HEK293T (cell line): ENCODE measurements around the gene ELMOD3.

Source experiments
- CTCF ChIA-PET: fragments of 350-600 bp; formaldehyde crosslinking; extraction: SDS; loops from one replicate; lab custom pipeline; 2021; ENCODE audit warnings: antibody characterized with exemption, inconsistent platforms; lab: Yijun Ruan, JAX
- POLR2A ChIA-PET: fragments of 350-600 bp; formaldehyde crosslinking; extraction: SDS; loops from one replicate; lab custom pipeline; 2020; ENCODE audit warnings: antibody characterized with exemption, inconsistent platforms; lab: Yijun Ruan, JAX
- DNase-seq: peaks from one replicate; pipeline ENCODE4 v3.0.0; 2012; ENCODE audit warnings: mixed read lengths; ENCODE audit errors: extremely low spot score
- ARNT ChIP-seq: fragments of 450-650 bp; IDR thresholded peaks from 2 replicates; pipeline ENCODE4 v1.6.1; 2017; ENCODE audit warnings: mild to moderate bottlenecking
- BHLHE40 ChIP-seq: fragments of 450-650 bp; IDR thresholded peaks from 2 replicates; pipeline ENCODE4 v1.6.1; 2016; ENCODE audit warnings: mild to moderate bottlenecking, moderate library complexity, borderline replicate concordance
- CTBP1 ChIP-seq: fragments of 450-650 bp; IDR thresholded peaks from 2 replicates; pipeline ENCODE4 v1.6.1; 2016; ENCODE audit warnings: borderline replicate concordance
- ELF4 ChIP-seq: fragments of 450-650 bp; IDR thresholded peaks from 2 replicates; pipeline ENCODE4 v1.6.1; 2017; ENCODE audit warnings: antibody characterized with exemption
- FOXA1 ChIP-seq: fragments of 450-650 bp; IDR thresholded peaks from 2 replicates; pipeline ENCODE4 v1.6.1; 2016; ENCODE audit warnings: mild to moderate bottlenecking
- FOXK2 ChIP-seq: fragments of 450-650 bp; IDR thresholded peaks from 2 replicates; pipeline ENCODE4 v1.6.1; 2016; ENCODE audit warnings: mild to moderate bottlenecking
- FOXM1 ChIP-seq: fragments of 450-650 bp; IDR thresholded peaks from 2 replicates; pipeline ENCODE4 v1.6.1; 2017; ENCODE audit warnings: mild to moderate bottlenecking, borderline replicate concordance
- HDGF ChIP-seq: fragments of 450-650 bp; IDR thresholded peaks from 2 replicates; pipeline ENCODE4 v1.6.1; 2017; ENCODE audit warnings: antibody characterized with exemption, borderline replicate concordance
- L3MBTL2 ChIP-seq: fragments of 450-650 bp; conservative IDR thresholded peaks from 2 replicates; pipeline ENCODE4 v1.6.1; 2016; ENCODE audit warnings: mild to moderate bottlenecking
- LEF1 ChIP-seq: fragments of 450-650 bp; IDR thresholded peaks from 2 replicates; pipeline ENCODE4 v1.6.1; 2017; ENCODE audit warnings: mild to moderate bottlenecking, borderline replicate concordance
- NFRKB ChIP-seq: fragments of 450-650 bp; IDR thresholded peaks from 2 replicates; pipeline ENCODE4 v1.6.1; 2016; ENCODE audit warnings: mild to moderate bottlenecking, moderate library complexity
- PKNOX1 ChIP-seq: fragments of 450-650 bp; IDR thresholded peaks from 2 replicates; pipeline ENCODE4 v1.6.1; 2016
- SP1 ChIP-seq: fragments of 450-650 bp; IDR thresholded peaks from 2 replicates; pipeline ENCODE4 v1.6.1; 2017
- SUZ12 ChIP-seq: fragments of 450-650 bp; IDR thresholded peaks from 2 replicates; pipeline ENCODE4 v1.6.1; 2016; ENCODE audit warnings: mild to moderate bottlenecking
- TARDBP ChIP-seq: fragments of 450-650 bp; IDR thresholded peaks from 2 replicates; pipeline ENCODE4 v1.6.1; 2016
- ZNF384 ChIP-seq: fragments of 450-650 bp; IDR thresholded peaks from 2 replicates; pipeline ENCODE4 v1.6.1; 2016

Gene ELMOD3

GRCh38 chr2:85394261-85394681, 39.7 kb downstream of the ELMOD3 start:
- no peak for DNase-seq
- CTCF ChIA-PET: no interaction called here
- POLR2A ChIA-PET: no interaction called here

GRCh38 chr2:85394976-85395375, 40.4 kb downstream of the ELMOD3 start:
- DNase-seq: no peak
- TF ChIP-seq NFRKB (no peak), FOXK2 (no peak), FOXM1 (no peak), ZNF384 (no peak), SP1 (no peak)
- ChIA-PET CTCF (no interaction called here), POLR2A (no interaction called here)

More at GRCh38 chr2:85394261-85394681, 39.7 kb downstream of the ELMOD3 start:
- TF ChIP-seq FOXM1: no peak
- no peak for TF ChIP-seq L3MBTL2
- no peak for TF ChIP-seq TARDBP
- no peak for TF ChIP-seq HDGF
- TF ChIP-seq CTBP1: no peak
- no peak for TF ChIP-seq ZNF384
- no peak for TF ChIP-seq FOXA1
- TF ChIP-seq FOXK2: no peak
- no peak for TF ChIP-seq LEF1
- no peak for TF ChIP-seq SUZ12

- no peak for TF ChIP-seq ZNF384
- no peak for TF ChIP-seq TARDBP
- no peak for TF ChIP-seq NFRKB
- no peak for TF ChIP-seq ELF4
- TF ChIP-seq FOXK2: no peak
- TF ChIP-seq FOXM1: no peak
- POLR2A ChIA-PET: no interaction called here
- DNase-seq: no peak
- CTCF ChIA-PET: no interaction called here
Observed at GRCh38 chr2:85395912-85396475, 41.4 kb downstream of the ELMOD3 start.

GRCh38 chr2:85396531-85397470, 42.2 kb downstream of the ELMOD3 start:
- DNase-seq: no peak
- TF ChIP-seq SUZ12 (no peak), FOXM1 (no peak), HDGF (no peak), FOXK2 (no peak), LEF1 (no peak), BHLHE40 (no peak), ARNT (no peak), ZNF384 (no peak), CTBP1 (no peak), TARDBP (no peak), NFRKB (no peak), L3MBTL2 (no peak), ELF4 (no peak), PKNOX1 (no peak), SP1 (no peak), FOXA1 (no peak)
- POLR2A ChIA-PET: no interaction called here
- CTCF ChIA-PET: no interaction called here

GRCh38 chr2:85397925-85398331, 43.4 kb downstream of the ELMOD3 start:
- no peak for DNase-seq
- ChIA-PET CTCF (no interaction called here), POLR2A (interaction anchor here (1.1 kb wide), 1 partner anchor 21 kb away, joined by 3 read pairs; no protein-coding TSS in a partner anchor)
- TF ChIP-seq ZNF384 (no peak), NFRKB (no peak), TARDBP (no peak), SUZ12 (no peak), PKNOX1 (no peak), ARNT (no peak), FOXM1 (no peak), SP1 (no peak), L3MBTL2 (no peak), FOXA1 (no peak), HDGF (no peak)

- ChIA-PET CTCF (no interaction called here), POLR2A (interaction anchor here (1.1 kb wide), 1 partner anchor 21 kb away, joined by 3 read pairs; no protein-coding TSS in a partner anchor)
- TF ChIP-seq ARNT (no peak), L3MBTL2 (no peak), BHLHE40 (no peak), CTBP1 (no peak)
- DNase-seq: no peak
Observed at GRCh38 chr2:85398426-85399182, 44.0 kb downstream of the ELMOD3 start.
